HCT116 (cell line): ENCODE data around the gene DTNB. TPM values are rescaled to one million over a fixed set of nuclear protein-coding genes. Genes with fewer than 3 reads are reported as not detected.

Source experiments
- ATAC-seq: fragments of 200-7000 bp; cut with Tn5 transposase; 2 replicates; pipeline ENCODE4 v1.9.1; 2020; ENCODE audit warnings: mild to moderate bottlenecking, moderate library complexity
- BruUV-seq: library from RNA; stranded (reverse); fragments of 400-500 nt; replicated peaks from 2 replicates; lab custom pipeline; 2021; lab: Mats Ljungman, UMichigan
- CTCF ChIA-PET: fragments of 300-600 bp; sonication (Branson Sonifier 250); formaldehyde crosslinking; loops from one replicate; lab custom pipeline; 2021; ENCODE audit warnings: antibody characterized with exemption; lab: Charles Lee
- POLR2A ChIA-PET: fragments of 300-600, 350-600 bp; sonication (Branson Sonifier 250); formaldehyde crosslinking; loops from one replicate; lab custom pipeline; 2021; ENCODE audit warnings: antibody characterized with exemption; lab: Charles Lee
- RAD21 ChIA-PET, 2 experiments: fragments of 300-600 bp; sonication (Branson Sonifier 250); formaldehyde crosslinking; loops; one replicate each; lab custom pipeline; 2023; ENCODE audit warnings: low total read pairs in 2 of 2; ENCODE audit not compliant: uncharacterized antibody in 2 of 2, unreplicated experiment in 2 of 2, low non-redundant PET in 1 of 2; lab: Charles Lee
- DNase-seq: peaks from one replicate; pipeline ENCODE4 v3.0.0-alpha.2; 2010; ENCODE audit warnings: low read depth, low spot score
- H2AFZ ChIP-seq: fragments of 200-600 bp; shearing (Covaris generic), sonication (generic); 2 replicates; pipeline ENCODE4 v1.6.1; 2017; ENCODE audit warnings: low read depth, mixed run types, mixed read lengths, antibody characterized with exemption, low read length; ENCODE audit not compliant: poor library complexity, severe bottlenecking
- H3K27ac ChIP-seq: 2 replicates; pipeline ENCODE4 v1.5.1; 2012; ENCODE audit warnings: low read depth, low read length
- H3K27me3 ChIP-seq: fragments of 200-600 bp; sonication (generic); 2 replicates; pipeline ENCODE4 v1.6.1; 2016; ENCODE audit warnings: mixed run types, low read length, mixed read lengths; ENCODE audit not compliant: insufficient read depth
- H3K36me3 ChIP-seq, 2 experiments: fragments of 200-500 bp in 1 of 2; fragments of 200-600 bp in 1 of 2; sonication (Bioruptor generic) in 1 of 2; sonication (generic) in 1 of 2; 2 replicates each; pipeline versions ENCODE4 v1.5.1 to v1.6.1; 2014 to 2016; ENCODE audit warnings: low read length in 2 of 2, inconsistent platforms in 1 of 2, mixed read lengths in 1 of 2, mixed run types in 1 of 2; ENCODE audit not compliant: insufficient read depth in 2 of 2, control insufficient read depth in 1 of 2
- H3K4me1 ChIP-seq, 2 experiments: fragments of 200-600 bp in 1 of 2; sonication (generic) in 1 of 2; 2 replicates each; pipeline versions ENCODE4 v1.5.1 to v1.6.1; 2012 to 2017; ENCODE audit warnings: low read length in 2 of 2, inconsistent platforms in 1 of 2, mild to moderate bottlenecking in 1 of 2, mixed read lengths in 1 of 2, mixed run types in 1 of 2, moderate library complexity in 1 of 2; ENCODE audit not compliant: insufficient read depth in 2 of 2, control insufficient read depth in 1 of 2
- H3K4me2 ChIP-seq: fragments of 200-600 bp; sonication (generic); 2 replicates; pipeline ENCODE4 v1.6.1; 2017; ENCODE audit warnings: mixed run types, low read length, mixed read lengths
- H3K4me3 ChIP-seq, 2 experiments: fragments of 200-600 bp in 1 of 2; sonication (generic) in 1 of 2; replicated peaks in 1 of 2; 2 replicates each; pipeline ENCODE4 v1.5.1; 2011 to 2016; ENCODE audit warnings: low read length in 2 of 2, control low read depth in 1 of 2, low read depth in 1 of 2, mild to moderate bottlenecking in 1 of 2, mixed read lengths in 1 of 2, mixed run types in 1 of 2
- H3K79me2 ChIP-seq: fragments of 200-600 bp; sonication (generic); 2 replicates; pipeline ENCODE4 v1.6.1; 2017; ENCODE audit warnings: mild to moderate bottlenecking, mixed run types, low read length, moderate library complexity, mixed read lengths; ENCODE audit not compliant: insufficient read depth
- H3K9ac ChIP-seq: fragments of 200-600 bp; sonication (generic); 2 replicates; pipeline ENCODE4 v1.6.1; 2016; ENCODE audit warnings: low read length, mixed read lengths
- H3K9me2 ChIP-seq: fragments of 200-600 bp; sonication (generic), shearing (Covaris generic); 2 replicates; pipeline ENCODE4 v1.6.1; 2017; ENCODE audit warnings: mixed run types, mild to moderate bottlenecking, moderate library complexity; ENCODE audit not compliant: insufficient read depth
- H3K9me3 ChIP-seq, 2 experiments: fragments of 200-500 bp in 1 of 2; fragments of 200-600 bp in 1 of 2; sonication (Bioruptor generic) in 1 of 2; sonication (generic) in 1 of 2; 2 replicates each; pipeline ENCODE4 v1.6.1; 2014 to 2017; ENCODE audit warnings: low read length in 2 of 2, mixed read lengths in 2 of 2, inconsistent platforms in 1 of 2, low read depth in 1 of 2, mild to moderate bottlenecking in 1 of 2, mixed run types in 1 of 2, moderate library complexity in 1 of 2; ENCODE audit not compliant: control insufficient read depth in 1 of 2, insufficient read depth in 1 of 2
- H4K20me1 ChIP-seq: fragments of 200-600 bp; sonication (generic), shearing (Covaris generic); 2 replicates; pipeline ENCODE4 v1.6.1; 2017; ENCODE audit warnings: mixed run types, mild to moderate bottlenecking, moderate library complexity; ENCODE audit not compliant: insufficient read depth
- CBX3 ChIP-seq: IDR thresholded peaks from 2 replicates; pipeline ENCODE4 v1.6.1; 2012; ENCODE audit warnings: low read depth
- CEBPB ChIP-seq: IDR thresholded peaks from 2 replicates; pipeline ENCODE4 v1.6.1; 2012; ENCODE audit warnings: low read depth
- CTCF ChIP-seq, 3 experiments: fragments of 200-600 bp in 1 of 3; sonication (generic) in 1 of 3; IDR thresholded peaks in 2 of 3; conservative IDR thresholded peaks in 1 of 3; 2 replicates each; pipeline ENCODE4 v1.5.1; 2012 to 2017; ENCODE audit warnings: low read depth in 2 of 3, low read length in 2 of 3, antibody characterized with exemption in 1 of 3, borderline replicate concordance in 1 of 3, control low read depth in 1 of 3, mild to moderate bottlenecking in 1 of 3, mixed read lengths in 1 of 3, mixed run types in 1 of 3, moderate library complexity in 1 of 3; ENCODE audit not compliant: insufficient read depth in 1 of 3
- EZH2phosphoT487 ChIP-seq: fragments of 200-600 bp; IDR thresholded peaks from 2 replicates; pipeline ENCODE4 v1.6.1; 2018; ENCODE audit warnings: antibody characterized with exemption, borderline replicate concordance
- MAX ChIP-seq: IDR thresholded peaks from 2 replicates; pipeline ENCODE4 v1.6.1; 2012
- POLR2A ChIP-seq: IDR thresholded peaks from 2 replicates; pipeline ENCODE4 v1.7.0; 2011; ENCODE audit warnings: borderline replicate concordance; ENCODE audit not compliant: insufficient read depth, insufficient read length; ENCODE audit errors: extremely low read depth
- POLR2AphosphoS5 ChIP-seq: IDR thresholded peaks from 2 replicates; pipeline ENCODE4 v1.6.1; 2011; ENCODE audit warnings: mild to moderate bottlenecking, low read depth, low read length, moderate library complexity
- RAD21 ChIP-seq: IDR thresholded peaks from 2 replicates; pipeline ENCODE4 v1.6.1; 2012; ENCODE audit warnings: low read depth, mild to moderate bottlenecking
- REST ChIP-seq: IDR thresholded peaks from 2 replicates; pipeline ENCODE4 v1.6.1; 2012; ENCODE audit warnings: low read depth
- SIN3A ChIP-seq: IDR thresholded peaks from 2 replicates; pipeline ENCODE4 v1.6.1; 2012; ENCODE audit warnings: low read depth
- SP1 ChIP-seq: IDR thresholded peaks from 2 replicates; pipeline ENCODE4 v1.6.1; 2012; ENCODE audit warnings: low read depth
- SRF ChIP-seq: IDR thresholded peaks from 2 replicates; pipeline ENCODE4 v1.6.1; 2012; ENCODE audit warnings: low read depth
- TCF7L2 ChIP-seq: IDR thresholded peaks from 2 replicates; pipeline ENCODE4 v1.7.0; 2011; ENCODE audit warnings: borderline replicate concordance, inconsistent platforms; ENCODE audit not compliant: insufficient read depth, insufficient read length; ENCODE audit errors: extremely low read depth
- ZBTB33 ChIP-seq: IDR thresholded peaks from 2 replicates; pipeline ENCODE4 v1.6.1; 2011; ENCODE audit warnings: mild to moderate bottlenecking, low read length, moderate library complexity; ENCODE audit not compliant: insufficient replicate concordance; ENCODE audit errors: extremely low read depth
- ZFX ChIP-seq: fragments of 450-650 bp; IDR thresholded peaks from 2 replicates; pipeline ENCODE4 v1.6.1; 2017
- ZNF274 ChIP-seq: fragments of 200-500 bp; sonication (Bioruptor generic); IDR thresholded peaks from 2 replicates; pipeline ENCODE4 v1.6.1; 2014; ENCODE audit warnings: mild to moderate bottlenecking, low read depth, low read length, inconsistent platforms
- intact Hi-C: fragments of 100-400 bp; cut with micrococcal nuclease; formaldehyde crosslinking; loops from 2 replicates; pipeline ENCODE4 v1.10.0; 2022
- total RNA-seq: library from RNA; stranded (reverse); gene quantifications from one replicate; pipeline ENCODE4 v1.2.1, GENCODE V29; 2021; ENCODE audit not compliant: unreplicated experiment

The DTNB gene
- total RNA-seq, 1 experiment from 2014 or later = 30.2 TPM

GRCh38 chr2:25539136-25539535 lies 134.2 kb downstream of the DTNB start:
- Histone ChIP-seq H4K20me1 (no peaks in the 10 kb centered on the region), H3K36me3 (no peaks in the 10 kb centered on the region), H3K9me2 (no peaks in the 10 kb centered on the region), H3K27me3 (no peaks in the 10 kb centered on the region), H3K9ac (no peak overlapping the region), H3K9me3 (peaks cover 0 to 7% of the 10 kb centered on the region in 2 experiments; a peak in 1 of 4 replicates), H3K4me2 (no peak overlapping the region), H3K4me1 (no peaks in the 10 kb centered on the region), H3K4me3 (no peak overlapping the region), H3K27ac (no peak overlapping the region), H2AFZ (no peak overlapping the region), H3K79me2 (no peaks in the 10 kb centered on the region)
- ATAC-seq (no peak), DNase-seq (no peak)
- RAD21 ChIA-PET = no interaction called here
- intact Hi-C loops = no loop called here
- BruUV-seq = no TSS peak
- POLR2A ChIA-PET = no interaction called here
- CTCF ChIA-PET = no interaction called here
- TF ChIP-seq SP1 (no peak), CBX3 (no peak), POLR2A (no peak), SRF (no peak), ZNF274 (no peak), POLR2AphosphoS5 (no peak), ZFX (no peak), CTCF (IDR thresholded peaks at IDR 0.05 in 2 of 3, conservative IDR thresholded peaks at IDR 0.05 in 1 of 3; ENCODE audit: borderline replicate concordance in 1 of 3, insufficient read depth in 1 of 3, low read depth in 2 of 3, low read length in 2 of 3) (no peak), EZH2phosphoT487 (no peak), CEBPB (no peak), MAX (no peak), ZBTB33 (no peak), TCF7L2 (no peak), RAD21 (no peak), SIN3A (no peak), REST (no peak)
